Bronchial epithelial cell (primary cell): ENCODE measurements around the gene RFPL3. TPM values are rescaled to one million over a fixed set of nuclear protein-coding genes. Genes with fewer than 3 reads are reported as not detected.

Experiments used
- DNase-seq: peaks from one replicate; pipeline ENCODE4 v3.0.0-alpha.2; 2010; ENCODE audit warnings: low read depth
- FAIRE-seq: peaks from 2 replicates; lab custom pipeline; 2011; peaks lifted over from hg19 to GRCh38; lab: Jason Lieb, UNC
- H3K27me3 ChIP-seq: 2 replicates; pipeline ENCODE4 v1.5.1; 2011; ENCODE audit warnings: low read length; ENCODE audit not compliant: control insufficient read depth, insufficient read depth
- H3K36me3 ChIP-seq: 2 replicates; pipeline ENCODE4 v1.5.1; 2011; ENCODE audit warnings: low read length; ENCODE audit not compliant: control insufficient read depth, insufficient read depth
- H3K4me3 ChIP-seq: 2 replicates; pipeline ENCODE4 v1.5.1; 2011; ENCODE audit warnings: mild to moderate bottlenecking, low read depth, low read length, control low read depth
- CTCF ChIP-seq: IDR thresholded peaks from 2 replicates; pipeline ENCODE4 v1.5.1; 2011; ENCODE audit warnings: mild to moderate bottlenecking, moderate library complexity, low read length, control low read depth, inconsistent platforms; ENCODE audit not compliant: insufficient read depth, severe bottlenecking
- total RNA-seq: library from RNA; depleted of rRNA; stranded (reverse); fragments of >200 nt; gene quantifications from 2 replicates; pipeline ENCODE4 v1.2.1, GENCODE V29; 2014

RFPL3 gene
- total RNA-seq, 1 donor from 2014 or later: not detected

- FAIRE-seq: no peak
- Histone ChIP-seq H3K27me3 (peaks cover 2% of the 10 kb centered on the region), H3K36me3 (no peaks in the 10 kb centered on the region), H3K4me3 (no peak overlapping the region)
- no peak for TF ChIP-seq CTCF
- DNase-seq: no peak
Observed at GRCh38 chr22:32323513-32324164, 34.0 kb upstream of the RFPL3 start.

DNA sequence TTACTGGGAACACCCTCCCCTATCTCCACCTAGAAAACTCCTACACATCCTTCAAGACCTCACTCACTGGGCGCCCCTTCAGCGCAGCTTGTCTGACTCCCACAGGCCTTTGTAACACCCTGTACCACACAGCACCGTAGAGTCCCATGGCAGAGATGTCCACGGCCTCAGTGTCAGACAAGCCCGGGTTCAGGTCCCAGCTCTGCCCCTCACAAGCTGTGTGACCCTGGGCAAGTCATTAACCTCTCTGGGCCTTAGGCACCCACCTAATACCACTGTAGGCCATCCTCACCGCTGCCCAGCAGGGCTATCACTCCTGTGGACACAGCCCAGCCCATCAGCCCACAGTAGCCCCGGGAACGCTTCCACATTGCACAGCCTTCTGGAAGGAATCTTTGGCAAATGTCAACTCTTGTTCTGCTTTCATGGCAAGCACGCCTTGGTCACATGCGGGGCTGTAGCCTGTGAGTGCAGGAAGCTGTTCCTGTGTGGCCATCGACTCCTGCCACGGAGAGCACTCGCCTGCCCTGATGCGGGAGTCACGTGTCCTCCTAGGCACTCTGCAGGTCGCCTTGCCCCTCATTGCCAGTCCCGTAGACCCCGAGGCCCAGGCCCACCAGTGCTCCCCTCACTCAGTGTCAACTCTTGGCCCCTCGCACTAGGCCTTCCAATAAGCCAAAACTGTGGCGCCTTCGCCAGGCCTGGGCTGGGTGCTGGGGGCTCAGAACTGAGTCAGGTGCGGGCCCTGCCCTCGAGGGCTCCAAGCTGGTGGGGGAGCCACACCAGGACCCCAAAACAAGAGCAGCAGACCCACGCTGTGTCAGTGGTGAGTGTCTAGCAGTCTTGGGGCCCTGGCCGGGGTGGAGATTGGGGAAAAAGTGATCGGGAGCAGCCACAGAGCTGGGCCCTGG lies 32.9 kb upstream of the RFPL3 start:
- Histone ChIP-seq H3K36me3 (no peaks in the 10 kb centered on the region), H3K27me3 (peaks cover 2% of the 10 kb centered on the region), H3K4me3 (no peak overlapping the region)
- no peak for TF ChIP-seq CTCF
- peak; percentile 94 for FAIRE-seq
- no peak for DNase-seq

- TF ChIP-seq CTCF: no peak
- DNase-seq: no peak
- Histone ChIP-seq H3K27me3 (peaks cover 2% of the 10 kb centered on the region), H3K4me3 (no peak overlapping the region), H3K36me3 (no peaks in the 10 kb centered on the region)
- no peak for FAIRE-seq
Observed at GRCh38 chr22:32325416-32325801, 32.3 kb upstream of the RFPL3 start.

DNA sequence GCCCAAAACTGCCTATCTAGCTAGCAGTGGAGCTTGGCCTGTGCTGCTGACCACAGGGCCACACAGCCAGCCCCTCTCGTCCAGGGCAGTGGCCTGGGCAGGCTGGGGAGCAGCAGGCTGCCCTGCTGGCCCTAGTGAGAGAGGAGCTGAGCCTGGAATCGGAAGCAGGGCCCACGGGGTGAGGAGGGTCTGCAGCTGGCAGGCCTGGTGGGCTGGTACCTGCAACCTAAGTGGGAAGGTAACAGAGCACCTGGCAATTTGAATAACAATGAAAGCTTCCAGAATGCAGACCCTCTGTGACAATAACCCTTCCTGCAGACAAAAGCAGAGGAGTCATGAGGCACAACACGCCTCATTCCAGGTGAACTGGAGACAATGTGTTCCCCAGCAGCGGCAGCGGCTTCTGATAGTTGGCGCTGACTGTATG lies 31.8 kb upstream of the RFPL3 start:
- no peak for TF ChIP-seq CTCF
- Histone ChIP-seq H3K36me3 (no peaks in the 10 kb centered on the region), H3K4me3 (no peak overlapping the region), H3K27me3 (peaks cover 2% of the 10 kb centered on the region)
- DNase-seq (no peak), FAIRE-seq (no peak)

DNA sequence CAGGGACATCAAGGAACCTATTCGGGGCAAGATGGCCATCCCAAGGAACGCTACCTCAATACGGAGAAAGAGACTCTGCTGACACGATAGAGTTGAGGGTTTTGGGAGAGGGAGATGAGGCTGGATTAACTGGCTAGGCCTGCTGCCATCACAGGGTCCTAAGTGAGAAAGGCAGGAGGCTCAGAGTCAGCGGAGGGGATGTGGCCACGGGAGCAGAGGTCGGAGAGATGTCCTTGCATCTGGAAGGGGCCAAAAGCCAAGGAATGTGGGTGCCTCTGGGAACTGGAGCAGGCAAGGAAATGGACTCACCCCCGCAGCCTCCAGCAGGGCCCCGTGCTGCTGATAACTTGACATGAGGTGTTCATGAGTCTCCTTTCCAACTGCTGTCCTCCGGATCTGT lies 31.0 kb upstream of the RFPL3 start:
- DNase-seq: no peak
- FAIRE-seq: no peak
- H3K4me3 ChIP-seq: no peak overlapping the region
- H3K27me3 ChIP-seq: peaks cover 2% of the 10 kb centered on the region
- no peak for TF ChIP-seq CTCF
- H3K36me3 ChIP-seq: no peaks in the 10 kb centered on the region
